Peyer's patch (tissue), 4 donors: ENCODE data around the gene SPAG16.

Source experiments
- POLR2A ChIP-seq, 2 donors: fragments of 450-650 bp; IDR thresholded peaks; one replicate each; pipeline ENCODE4 v1.5.1; 2017; ENCODE audit warnings: antibody characterized with exemption in 2 of 2, mild to moderate bottlenecking in 2 of 2, moderate library complexity in 2 of 2
- TF ChIP-seq, protein P1 (sequence below), 6 experiments: fragments of 450-650 bp in 4 of 6; fragments of 200-600 bp in 2 of 6; sonication (generic) in 1 of 6; IDR thresholded peaks; one replicate each; pipeline ENCODE4 v1.5.1; 2017 to 2019; ENCODE audit warnings: antibody characterized with exemption in 6 of 6, mild to moderate bottlenecking in 3 of 6, moderate library complexity in 1 of 6

DNA sequence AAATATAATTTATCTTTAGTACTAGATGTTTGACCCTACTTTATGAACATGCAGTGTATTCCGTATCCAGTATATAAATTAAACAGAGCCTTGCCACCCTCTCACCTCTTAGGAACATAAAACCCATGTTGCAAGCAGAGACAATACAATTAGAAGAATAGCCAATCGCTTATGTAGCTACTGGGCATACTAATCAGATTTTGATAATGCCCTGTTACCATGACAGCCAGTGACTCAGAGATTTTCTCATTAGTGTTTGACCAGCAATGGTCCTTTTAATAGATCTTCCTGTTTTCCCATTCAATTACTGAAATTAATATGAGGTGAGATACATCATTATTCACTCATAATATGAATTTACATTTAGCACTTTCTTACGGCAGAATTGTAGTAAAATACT is 579.3 kb downstream of the SPAG16 start:
- TF ChIP-seq, protein P1, sequence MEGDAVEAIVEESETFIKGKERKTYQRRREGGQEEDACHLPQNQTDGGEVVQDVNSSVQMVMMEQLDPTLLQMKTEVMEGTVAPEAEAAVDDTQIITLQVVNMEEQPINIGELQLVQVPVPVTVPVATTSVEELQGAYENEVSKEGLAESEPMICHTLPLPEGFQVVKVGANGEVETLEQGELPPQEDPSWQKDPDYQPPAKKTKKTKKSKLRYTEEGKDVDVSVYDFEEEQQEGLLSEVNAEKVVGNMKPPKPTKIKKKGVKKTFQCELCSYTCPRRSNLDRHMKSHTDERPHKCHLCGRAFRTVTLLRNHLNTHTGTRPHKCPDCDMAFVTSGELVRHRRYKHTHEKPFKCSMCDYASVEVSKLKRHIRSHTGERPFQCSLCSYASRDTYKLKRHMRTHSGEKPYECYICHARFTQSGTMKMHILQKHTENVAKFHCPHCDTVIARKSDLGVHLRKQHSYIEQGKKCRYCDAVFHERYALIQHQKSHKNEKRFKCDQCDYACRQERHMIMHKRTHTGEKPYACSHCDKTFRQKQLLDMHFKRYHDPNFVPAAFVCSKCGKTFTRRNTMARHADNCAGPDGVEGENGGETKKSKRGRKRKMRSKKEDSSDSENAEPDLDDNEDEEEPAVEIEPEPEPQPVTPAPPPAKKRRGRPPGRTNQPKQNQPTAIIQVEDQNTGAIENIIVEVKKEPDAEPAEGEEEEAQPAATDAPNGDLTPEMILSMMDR (IDR thresholded peaks at IDR 0.05), result no peak
- TF ChIP-seq POLR2A (IDR thresholded peaks at IDR 0.05), result no peak
